Neural progenitor cell (in vitro differentiated cells): ENCODE measurements around the gene TAGLN. TPM values are rescaled to one million over a fixed set of nuclear protein-coding genes. Genes with fewer than 3 reads are reported as not detected.

Experiments
- DNase-seq: peaks from one replicate; pipeline ENCODE4 v3.0.0-alpha.2; 2016; ENCODE audit warnings: low spot score
- H2AFZ ChIP-seq: fragments of 200-600 bp; sonication (generic); replicated peaks from 2 replicates; pipeline ENCODE4 v1.6.1; 2016; ENCODE audit warnings: antibody characterized with exemption
- H3F3A ChIP-seq: fragments of 200-600 bp; sonication (generic); 2 replicates; pipeline ENCODE4 v1.6.1; 2016; ENCODE audit warnings: antibody characterized with exemption, low read depth
- H3K27ac ChIP-seq: fragments of 200-600 bp; sonication (generic); 2 replicates; pipeline ENCODE4 v1.5.1; 2016; ENCODE audit warnings: mild to moderate bottlenecking
- H3K27me3 ChIP-seq: fragments of 200-600 bp; sonication (generic); 2 replicates; pipeline ENCODE4 v1.6.1; 2016; ENCODE audit warnings: mild to moderate bottlenecking, moderate library complexity
- H3K36me3 ChIP-seq: fragments of 200-600 bp; sonication (generic); 2 replicates; pipeline ENCODE4 v1.5.1; 2016
- H3K4me1 ChIP-seq: fragments of 200-600 bp; sonication (generic); 2 replicates; pipeline ENCODE4 v1.6.1; 2016; ENCODE audit warnings: mixed run types
- H3K4me2 ChIP-seq: fragments of 200-600 bp; sonication (generic); 2 replicates; pipeline ENCODE4 v1.6.1; 2016
- H3K4me3 ChIP-seq: fragments of 200-600 bp; sonication (generic); 2 replicates; pipeline ENCODE4 v1.5.1; 2016
- H3K79me2 ChIP-seq: fragments of 200-600 bp; sonication (generic); 2 replicates; pipeline ENCODE4 v1.6.1; 2016; ENCODE audit warnings: low read depth
- H3K9ac ChIP-seq: fragments of 200-600 bp; sonication (generic); 2 replicates; pipeline ENCODE4 v1.6.1; 2016
- H3K9me3 ChIP-seq: fragments of 200-600 bp; sonication (generic); 2 replicates; pipeline ENCODE4 v1.5.1; 2016; ENCODE audit warnings: low read depth
- H4K20me1 ChIP-seq: fragments of 200-600 bp; sonication (generic); 2 replicates; pipeline ENCODE4 v1.6.1; 2016; ENCODE audit warnings: low read depth
- H3K27ac Mint-ChIP-seq: 3 replicates; pipeline ENCODE4 v1.8.0; 2021; ENCODE audit warnings: mixed read lengths
- H3K27me3 Mint-ChIP-seq: 2 replicates; pipeline ENCODE4 v1.8.0; 2022; ENCODE audit warnings: low read depth, mild to moderate bottlenecking, inconsistent platforms, moderate library complexity, mixed read lengths; ENCODE audit not compliant: insufficient read depth
- H3K36me3 Mint-ChIP-seq: 3 replicates; pipeline ENCODE4 v1.8.0; 2021; ENCODE audit warnings: mixed read lengths
- H3K4me1 Mint-ChIP-seq: 3 replicates; pipeline ENCODE4 v1.8.0; 2021; ENCODE audit warnings: mixed read lengths
- H3K4me3 Mint-ChIP-seq: 3 replicates; pipeline ENCODE4 v1.8.0; 2021; ENCODE audit warnings: mild to moderate bottlenecking, moderate library complexity, mixed read lengths
- H3K9me3 Mint-ChIP-seq: 3 replicates; pipeline ENCODE4 v1.8.0; 2020; ENCODE audit warnings: mixed read lengths
- CTCF ChIP-seq: fragments of 200-600 bp; sonication (generic); IDR thresholded peaks from 2 replicates; pipeline ENCODE4 v1.5.1; 2017; ENCODE audit warnings: antibody characterized with exemption, mild to moderate bottlenecking
- EZH2 ChIP-seq: fragments of 200-600 bp; sonication (generic); IDR thresholded peaks from 2 replicates; pipeline ENCODE4 v1.6.1; 2017; ENCODE audit warnings: antibody characterized with exemption, mild to moderate bottlenecking, moderate library complexity
- EZH2phosphoT487 ChIP-seq: fragments of 200-600 bp; sonication (generic); IDR thresholded peaks from 2 replicates; pipeline ENCODE4 v1.6.1; 2017; ENCODE audit warnings: antibody characterized with exemption
- total RNA-seq: library from RNA; depleted of rRNA; stranded (reverse); fragments of >200 nt; gene quantifications from 2 replicates; pipeline ENCODE4 v1.2.3, GENCODE V29; 2015; ENCODE audit warnings: low replicate concordance

Gene TAGLN
- total RNA-seq, 1 donor from 2014 or later, result 24.5 TPM

- no peaks in the 10 kb centered on the region for H3K36me3 ChIP-seq
- no peak overlapping the region for H3K4me2 ChIP-seq
- TF ChIP-seq CTCF, result no peak
- no peak for TF ChIP-seq EZH2phosphoT487
- no peak for TF ChIP-seq EZH2
- Mint-ChIP-seq H3K27ac (no peak overlapping the region), H3K36me3 (peaks cover 21% of the 10 kb centered on the region), H3K4me3 (no peak overlapping the region), H3K9me3 (no peaks in the 10 kb centered on the region), H3K4me1 (peaks cover under 1% of the 10 kb centered on the region), H3K27me3 (peaks cover under 1% of the 10 kb centered on the region)
- H3K27ac ChIP-seq, result no peak overlapping the region
- no peaks in the 10 kb centered on the region for H3K79me2 ChIP-seq
- H4K20me1 ChIP-seq, result no peaks in the 10 kb centered on the region
- H2AFZ ChIP-seq, result no peak overlapping the region
- DNase-seq, result no peak
- H3K4me3 ChIP-seq, result no peak overlapping the region
- H3K27me3 ChIP-seq, result no peaks in the 10 kb centered on the region
- H3K9me3 ChIP-seq, result no peaks in the 10 kb centered on the region
- no peaks in the 10 kb centered on the region for H3K4me1 ChIP-seq
- no peak overlapping the region for H3K9ac ChIP-seq
- no peaks in the 10 kb centered on the region for H3F3A ChIP-seq
These were observed 57.4 kb downstream of the TAGLN start for GRCh38 chr11:117256573-117256972.

Other genes with a start within 250 kb of the TAGLN start
- gene SIK3, start 100.9 kb upstream of the TAGLN start, total RNA-seq, result 19.7 and 24.4 TPM in 2 replicates
- 161 and 203 TPM in 2 replicates for gene PAFAH1B2, start 55.1 kb upstream of the TAGLN start, total RNA-seq
- 13.3 and 20.5 TPM in 2 replicates for gene SIDT2, start 20.6 kb upstream of the TAGLN start, total RNA-seq
- 14.2 and 36.6 TPM in 2 replicates for gene PCSK7, start 32.7 kb downstream of the TAGLN start, total RNA-seq
- gene RNF214, start 33.3 kb downstream of the TAGLN start, total RNA-seq, result 20.9 and 43.6 TPM in 2 replicates
- 7.6 and 10.3 TPM in 2 replicates for gene BACE1-AS, start 92.0 kb downstream of the TAGLN start, total RNA-seq
- gene BACE1, start 116.9 kb downstream of the TAGLN start, total RNA-seq, result 8.2 and 16.3 TPM in 2 replicates
- gene CEP164, start 128.5 kb downstream of the TAGLN start, total RNA-seq, result 24.2 and 26.0 TPM in 2 replicates